ENCODE data around the gene GLI3. TPM values are rescaled to one million over a fixed set of nuclear protein-coding genes. Genes with fewer than 3 reads are reported as not detected.

GLI3 gene
- total RNA-seq, 1 donor from 2014 or later = 7.3 TPM

GRCh38 chr7:42202601-42203000 lies 34.4 kb downstream of the GLI3 start:
- no peak for DNase-seq (ENCODE audit: low read depth)
- Histone ChIP-seq H3K36me3 (ENCODE audit: control insufficient read depth, insufficient read depth, low read length) (no peaks in the 10 kb centered on the region), H3K27me3 (ENCODE audit: control insufficient read depth, insufficient read depth, low read length) (no peaks in the 10 kb centered on the region), H3K4me3 (ENCODE audit: low read depth, low read length) (no peak overlapping the region)
- TF ChIP-seq CTCF (IDR thresholded peaks at IDR 0.05; ENCODE audit: insufficient read depth, low read length, poor library complexity, severe bottlenecking) = no peak

GRCh38 chr7:42198974-42199668 lies 37.9 kb downstream of the GLI3 start:
- Histone ChIP-seq H3K36me3 (ENCODE audit: control insufficient read depth, insufficient read depth, low read length) (no peaks in the 10 kb centered on the region), H3K27me3 (ENCODE audit: control insufficient read depth, insufficient read depth, low read length) (no peaks in the 10 kb centered on the region), H3K4me3 (ENCODE audit: low read depth, low read length) (no peak overlapping the region)
- TF ChIP-seq CTCF (IDR thresholded peaks at IDR 0.05; ENCODE audit: insufficient read depth, low read length, poor library complexity, severe bottlenecking) = no peak
- no peak for DNase-seq (ENCODE audit: low read depth)

- TF ChIP-seq CTCF (IDR thresholded peaks at IDR 0.05; ENCODE audit: insufficient read depth, low read length, poor library complexity, severe bottlenecking) = no peak
- H3K27me3 ChIP-seq (ENCODE audit: control insufficient read depth, insufficient read depth, low read length) = no peaks in the 10 kb centered on the region
- no peak overlapping the region for H3K4me3 ChIP-seq (ENCODE audit: low read depth, low read length)
- no peaks in the 10 kb centered on the region for H3K36me3 ChIP-seq (ENCODE audit: control insufficient read depth, insufficient read depth, low read length)
- DNase-seq (ENCODE audit: low read depth) = no peak
These were observed 38.7 kb downstream of the GLI3 start for GRCh38 chr7:42198296-42198695.

- Histone ChIP-seq H3K36me3 (ENCODE audit: control insufficient read depth, insufficient read depth, low read length) (no peaks in the 10 kb centered on the region), H3K4me3 (ENCODE audit: low read depth, low read length) (no peak overlapping the region), H3K27me3 (ENCODE audit: control insufficient read depth, insufficient read depth, low read length) (no peaks in the 10 kb centered on the region)
- TF ChIP-seq CTCF (IDR thresholded peaks at IDR 0.05; ENCODE audit: insufficient read depth, low read length, poor library complexity, severe bottlenecking) = no peak
- peak; percentile 73 for DNase-seq (ENCODE audit: low read depth)
These were observed 39.6 kb downstream of the GLI3 start for GRCh38 chr7:42197451-42197850.

- Histone ChIP-seq H3K4me3 (ENCODE audit: low read depth, low read length) (no peak overlapping the region), H3K36me3 (ENCODE audit: control insufficient read depth, insufficient read depth, low read length) (no peaks in the 10 kb centered on the region), H3K27me3 (ENCODE audit: control insufficient read depth, insufficient read depth, low read length) (no peaks in the 10 kb centered on the region)
- no peak for TF ChIP-seq CTCF (IDR thresholded peaks at IDR 0.05; ENCODE audit: insufficient read depth, low read length, poor library complexity, severe bottlenecking)
- no peak for DNase-seq (ENCODE audit: low read depth)
These were observed 42.8 kb downstream of the GLI3 start for GRCh38 chr7:42194238-42194637.
